H1 (cell line): ENCODE results near the gene SPATA16. TPM values are rescaled to one million over a fixed set of nuclear protein-coding genes. Genes with fewer than 3 reads are reported as not detected.

ENCODE experiments used
- CTCF ChIA-PET: fragments of 300-600 bp; sonication (Branson Sonifier 250); formaldehyde crosslinking; loops from one replicate; lab custom pipeline; 2021; ENCODE audit not compliant: partially characterized antibody; lab: Charles Lee
- POLR2A ChIA-PET: fragments of 300-600 bp; sonication (Branson Sonifier 250); formaldehyde crosslinking; loops from one replicate; lab custom pipeline; 2021; ENCODE audit warnings: inconsistent platforms; ENCODE audit not compliant: partially characterized antibody; lab: Charles Lee
- DNase-seq, 2 experiments: peaks; one replicate each; pipeline versions ENCODE4 v3.0.0 to v3.0.0-alpha.2; 2010 to 2022; ENCODE audit warnings: low spot score in 2 of 2, low read depth in 1 of 2, mixed read lengths in 1 of 2
- FAIRE-seq: peaks from 2 replicates; lab custom pipeline; 2011; peaks lifted over from hg19 to GRCh38; lab: Jason Lieb, UNC
- H2AFZ ChIP-seq: 2 replicates; pipeline ENCODE4 v1.8.1; 2012; ENCODE audit warnings: low read length, inconsistent platforms
- H2AK5ac ChIP-seq: 2 replicates; pipeline ENCODE4 v1.6.1; 2013; ENCODE audit warnings: low read depth, low read length
- H2BK120ac ChIP-seq: replicated peaks from 2 replicates; pipeline ENCODE3; 2013; ENCODE audit warnings: low read depth, low read length, inconsistent platforms
- H2BK12ac ChIP-seq: 2 replicates; pipeline ENCODE4 v1.6.1; 2013; ENCODE audit warnings: low read depth, low read length
- H2BK15ac ChIP-seq: 2 replicates; pipeline ENCODE4 v1.6.1; 2013; ENCODE audit warnings: low read length
- H2BK20ac ChIP-seq: 2 replicates; pipeline ENCODE4 v1.6.1; 2013; ENCODE audit warnings: low read length
- H2BK5ac ChIP-seq: 2 replicates; pipeline ENCODE4 v1.6.1; 2013; ENCODE audit warnings: low read depth, low read length
- H3K14ac ChIP-seq: 2 replicates; pipeline ENCODE4 v1.6.1; 2013; ENCODE audit warnings: inconsistent platforms; ENCODE audit not compliant: insufficient read length
- H3K18ac ChIP-seq: 2 replicates; pipeline ENCODE4 v1.6.1; 2013; ENCODE audit warnings: low read length; ENCODE audit errors: extremely low read depth
- H3K23ac ChIP-seq: 2 replicates; pipeline ENCODE4 v1.6.1; 2013; ENCODE audit warnings: inconsistent platforms; ENCODE audit not compliant: insufficient read length
- H3K23me2 ChIP-seq: 2 replicates; pipeline ENCODE4 v1.6.1; 2013; ENCODE audit warnings: low read depth, low read length
- H3K27ac ChIP-seq: 2 replicates; pipeline ENCODE4 v1.6.1; 2011; ENCODE audit warnings: low read depth, low read length, inconsistent platforms
- H3K27me3 ChIP-seq, 4 experiments: replicated peaks in 1 of 4; 1 replicate in 1 of 4; 2 replicates in 3 of 4; pipeline versions ENCODE4 v1.6.1 to v1.8.1; 2011 to 2013; ENCODE audit warnings: low read length in 3 of 4, mild to moderate bottlenecking in 3 of 4, inconsistent platforms in 2 of 4, mixed read lengths in 2 of 4, moderate library complexity in 1 of 4; ENCODE audit not compliant: control insufficient read depth in 3 of 4, insufficient read depth in 3 of 4; ENCODE audit errors: extremely low read depth in 1 of 4
- H3K36me3 ChIP-seq, 4 experiments: 2 replicates each; pipeline versions ENCODE4 v1.6.1 to v1.8.1; 2011 to 2013; ENCODE audit warnings: mild to moderate bottlenecking in 4 of 4, low read length in 3 of 4, moderate library complexity in 2 of 4, control low read depth in 1 of 4, inconsistent platforms in 1 of 4; ENCODE audit not compliant: insufficient read depth in 4 of 4, control insufficient read depth in 2 of 4
- H3K4ac ChIP-seq: replicated peaks from 2 replicates; pipeline ENCODE3; 2013; ENCODE audit warnings: low read length, low read depth, mixed read lengths, inconsistent platforms; ENCODE audit not compliant: insufficient read length
- H3K4me1 ChIP-seq, 4 experiments: replicated peaks in 1 of 4; 1 replicate in 1 of 4; 2 replicates in 3 of 4; pipeline versions ENCODE4 v1.6.1 to v1.8.1; 2011 to 2013; ENCODE audit warnings: low read length in 3 of 4, inconsistent platforms in 2 of 4, mixed read lengths in 1 of 4; ENCODE audit not compliant: insufficient read depth in 4 of 4, control insufficient read depth in 3 of 4
- H3K4me2 ChIP-seq, 2 experiments: 2 replicates each; pipeline versions ENCODE4 v1.6.1 to v1.8.1; 2011 to 2013; ENCODE audit warnings: low read depth in 2 of 2, low read length in 2 of 2, control low read depth in 1 of 2, inconsistent platforms in 1 of 2, mild to moderate bottlenecking in 1 of 2; ENCODE audit not compliant: insufficient read depth in 1 of 2
- H3K4me3 ChIP-seq, 4 experiments: fragments of 200-600, 300-600 bp in 1 of 4; sonication (generic), shearing (Covaris generic), sonication (Bioruptor Twin) in 1 of 4; 2 replicates each; pipeline versions ENCODE4 v1.5.1 to v1.8.1; 2011 to 2016; ENCODE audit warnings: low read length in 4 of 4, low read depth in 3 of 4, control low read depth in 2 of 4, inconsistent platforms in 2 of 4, mild to moderate bottlenecking in 2 of 4, mixed read lengths in 1 of 4, moderate library complexity in 1 of 4; ENCODE audit not compliant: insufficient read depth in 2 of 4; ENCODE audit errors: extremely low read depth in 1 of 4
- H3K56ac ChIP-seq: replicated peaks from 2 replicates; pipeline ENCODE3; 2013; ENCODE audit warnings: low read depth, mild to moderate bottlenecking, mixed read lengths, low read length, inconsistent platforms; ENCODE audit not compliant: insufficient read length
- H3K79me1 ChIP-seq: 2 replicates; pipeline ENCODE4 v1.6.1; 2013; ENCODE audit warnings: low read depth, low read length, control low read depth
- H3K79me2 ChIP-seq, 2 experiments: 2 replicates each; pipeline versions ENCODE4 v1.6.1 to v1.8.1; 2012 to 2013; ENCODE audit warnings: low read length in 2 of 2, mild to moderate bottlenecking in 2 of 2, inconsistent platforms in 1 of 2; ENCODE audit not compliant: insufficient read depth in 2 of 2, control insufficient read depth in 1 of 2
- H3K9ac ChIP-seq, 4 experiments: replicated peaks in 1 of 4; 1 replicate in 1 of 4; 2 replicates in 3 of 4; pipeline versions ENCODE4 v1.6.1 to v1.8.1; 2011 to 2013; ENCODE audit warnings: low read depth in 3 of 4, low read length in 3 of 4, control low read depth in 2 of 4, mild to moderate bottlenecking in 2 of 4, moderate library complexity in 2 of 4, inconsistent platforms in 1 of 4; ENCODE audit errors: extremely low read depth in 1 of 4
- H3K9me3 ChIP-seq, 2 experiments: 2 replicates each; pipeline versions ENCODE4 v1.6.1 to v1.8.1; 2012 to 2013; ENCODE audit warnings: mild to moderate bottlenecking in 2 of 2, moderate library complexity in 2 of 2, control low read depth in 1 of 2, inconsistent platforms in 1 of 2, low read depth in 1 of 2, low read length in 1 of 2, mixed read lengths in 1 of 2; ENCODE audit not compliant: insufficient read depth in 2 of 2
- H4K20me1 ChIP-seq, 2 experiments: replicated peaks in 1 of 2; 2 replicates each; pipeline versions ENCODE3 to v1.8.1; 2011 to 2013; ENCODE audit warnings: inconsistent platforms in 2 of 2, low read length in 2 of 2, mild to moderate bottlenecking in 1 of 2; ENCODE audit not compliant: insufficient read depth in 2 of 2, control insufficient read depth in 1 of 2
- H4K5ac ChIP-seq: 2 replicates; pipeline ENCODE4 v1.6.1; 2013; ENCODE audit warnings: low read length, low read depth, mixed read lengths, inconsistent platforms; ENCODE audit not compliant: insufficient read length
- H4K8ac ChIP-seq: 2 replicates; pipeline ENCODE4 v1.8.0; 2013; ENCODE audit warnings: mild to moderate bottlenecking, moderate library complexity, low read length, inconsistent platforms; ENCODE audit not compliant: insufficient read depth; ENCODE audit errors: extremely low read depth
- H4K91ac ChIP-seq: replicated peaks from 2 replicates; pipeline ENCODE3; 2013; ENCODE audit warnings: low read length, mixed read lengths, inconsistent platforms; ENCODE audit not compliant: insufficient read length
- BACH1 ChIP-seq: IDR thresholded peaks from 2 replicates; pipeline ENCODE4 v1.6.1; 2012; ENCODE audit warnings: low read length, improper control_type of control experiment
- CHD2 ChIP-seq: IDR thresholded peaks from 2 replicates; pipeline ENCODE4 v1.6.1; 2012; ENCODE audit warnings: low read length, improper control_type of control experiment
- CTBP2 ChIP-seq: IDR thresholded peaks from 2 replicates; pipeline ENCODE4 v1.7.0; 2011; ENCODE audit warnings: borderline replicate concordance, mild to moderate bottlenecking, moderate library complexity, mixed read lengths, low read length; ENCODE audit not compliant: insufficient read depth, insufficient read length
- EP300 ChIP-seq, 2 experiments: IDR thresholded peaks; 1 replicate in 1 of 2; 2 replicates in 1 of 2; pipeline ENCODE4 v1.6.1; 2011 to 2012; ENCODE audit warnings: low read depth in 2 of 2, low read length in 2 of 2, mild to moderate bottlenecking in 2 of 2, borderline replicate concordance in 1 of 2, inconsistent platforms in 1 of 2, moderate library complexity in 1 of 2
- GABPA ChIP-seq: IDR thresholded peaks from 2 replicates; pipeline ENCODE4 v1.6.1; 2011; ENCODE audit warnings: mild to moderate bottlenecking, low read length, moderate library complexity, borderline replicate concordance; ENCODE audit not compliant: insufficient read depth
- HDAC6 ChIP-seq: IDR thresholded peaks from one replicate; pipeline ENCODE4 v1.7.1; 2012; ENCODE audit warnings: low read depth, mild to moderate bottlenecking, inconsistent platforms, low read length, moderate library complexity
- KDM5A ChIP-seq: fragments of 200-600 bp; IDR thresholded peaks from 2 replicates; pipeline ENCODE4 v1.7.1; 2012; ENCODE audit warnings: mild to moderate bottlenecking, low read length, inconsistent platforms, mixed read lengths
- SP1 ChIP-seq: IDR thresholded peaks from 2 replicates; pipeline ENCODE4 v1.6.1; 2011; ENCODE audit warnings: low read depth, low read length
- TAF7 ChIP-seq: optimal IDR thresholded peaks from 2 replicates; pipeline ENCODE3; 2011; ENCODE audit warnings: low read depth, mild to moderate bottlenecking, inconsistent platforms, low read length, moderate library complexity, borderline replicate concordance
- WGBS, 2 experiments: shearing (Covaris generic) in 1 of 2; methylation state at CpG; one replicate each; pipeline versions ENCODE4 v1.1.6 to v1.1.7; 2013 to 2015; ENCODE audit warnings: low lambda C conversion rate in 2 of 2, mixed read lengths in 2 of 2, inconsistent platforms in 1 of 2, low coverage in 1 of 2, missing lambda C conversion rate in 1 of 2; ENCODE audit not compliant: insufficient replicate concordance in 2 of 2, insufficient coverage in 1 of 2, insufficient read length in 1 of 2; ENCODE audit errors: extremely low coverage in 1 of 2, missing lambda C conversion rate in 1 of 2; 5-methylcytosine and 5-hydroxymethylcytosine counted together
- polyA plus RNA-seq, 7 experiments: library from polyadenylated mRNA; depleted of rRNA in 3 of 7; stranded (reverse) in 5 of 7; unstranded in 2 of 7; fragments of >200 nt in 5 of 7; fragments of 200-250 nt in 2 of 7; gene quantifications; 1 replicate in 5 of 7; 2 replicates in 1 of 7; 4 replicates in 1 of 7; pipeline versions ENCODE4 v1.2.1 to v1.2.3, GENCODE V29; 2011 to 2013; ENCODE audit warnings: missing spikeins in 2 of 7, mixed read lengths in 2 of 7
- total RNA-seq: library from RNA; stranded (reverse); fragmentation: NEBNext Ultra II Directional; extraction: Animal tissue kit (Norgen Biotek cat#: 25700); gene quantifications from 2 replicates; pipeline ENCODE4 v1.2.1, GENCODE V29; 2021

SPATA16 gene
- total and polyA plus RNA-seq, 2 of the 8 experiments (the other 6 are each of a cell fraction or from before 2014, with no cell fraction given) = 0.05 to 2.7 TPM

- no peak for DNase-seq
- no peak overlapping the region for H3K4me3 ChIP-seq
- H3K79me1 ChIP-seq = no peaks in the 10 kb centered on the region
- 84% methylated on average over 1 of the region's 1 CpG; no CpG with 5 or more reads in 1 of the 2 experiments for WGBS, 2 experiments
- no peak for FAIRE-seq
- H2BK5ac ChIP-seq = no peak overlapping the region
- H2AK5ac ChIP-seq = no peak overlapping the region
- H2BK12ac ChIP-seq = no peak overlapping the region
- H3K56ac ChIP-seq = no peak overlapping the region
- H4K20me1 ChIP-seq = no peaks in the 10 kb centered on the region
- no peak overlapping the region for H2BK20ac ChIP-seq
- peaks cover 0 to 8% (median 3%) of the 10 kb centered on the region in 4 experiments; a peak in 2 of 7 replicates for H3K4me1 ChIP-seq
- H3K27me3 ChIP-seq = no peaks in the 10 kb centered on the region
- H4K91ac ChIP-seq = no peak overlapping the region
- POLR2A ChIA-PET = interaction anchor here (0.6 kb wide), 1 partner anchor 9 kb away, joined by 3 read pairs; no protein-coding TSS in a partner anchor
- H3K9me3 ChIP-seq = no peaks in the 10 kb centered on the region
- no peak overlapping the region for H3K4me2 ChIP-seq
- H2BK15ac ChIP-seq = no peak overlapping the region
- H3K14ac ChIP-seq = no peak overlapping the region
- no peak overlapping the region for H3K23ac ChIP-seq
- H3K9ac ChIP-seq = no peak overlapping the region
- no peak overlapping the region for H2BK120ac ChIP-seq
- no peak overlapping the region for H3K4ac ChIP-seq
- H3K18ac ChIP-seq = no peak overlapping the region
- H2AFZ ChIP-seq = no peak overlapping the region
- no peaks in the 10 kb centered on the region for H3K79me2 ChIP-seq
- TF ChIP-seq GABPA (no peak), KDM5A (no peak), CTBP2 (no peak), EP300 (IDR thresholded peaks at IDR 0.05; ENCODE audit: borderline replicate concordance in 1 of 2, low read depth in 2 of 2, low read length in 2 of 2) (no peak), CHD2 (no peak), BACH1 (no peak), HDAC6 (no peak), TAF7 (no peak), SP1 (no peak)
- H3K27ac ChIP-seq = no peak overlapping the region
- CTCF ChIA-PET = interaction anchor here (0.7 to 1.8 kb wide), 5 partner anchors 9 to 1217 kb away, joined by 3 to 8 read pairs (median 4); no protein-coding TSS in a partner anchor
- no peaks in the 10 kb centered on the region for H3K23me2 ChIP-seq
- H3K36me3 ChIP-seq = no peaks in the 10 kb centered on the region
- no peak overlapping the region for H4K5ac ChIP-seq
- H4K8ac ChIP-seq = no peak overlapping the region
These were observed 226.2 kb downstream of the SPATA16 start for GRCh38 chr3:172914854-172915253.
